ENCODE results near the gene SNORC.

GRCh38 chr2:232838406-232838874, 31.6 kb upstream of the SNORC start:
- TF ChIP-seq, protein P1, sequence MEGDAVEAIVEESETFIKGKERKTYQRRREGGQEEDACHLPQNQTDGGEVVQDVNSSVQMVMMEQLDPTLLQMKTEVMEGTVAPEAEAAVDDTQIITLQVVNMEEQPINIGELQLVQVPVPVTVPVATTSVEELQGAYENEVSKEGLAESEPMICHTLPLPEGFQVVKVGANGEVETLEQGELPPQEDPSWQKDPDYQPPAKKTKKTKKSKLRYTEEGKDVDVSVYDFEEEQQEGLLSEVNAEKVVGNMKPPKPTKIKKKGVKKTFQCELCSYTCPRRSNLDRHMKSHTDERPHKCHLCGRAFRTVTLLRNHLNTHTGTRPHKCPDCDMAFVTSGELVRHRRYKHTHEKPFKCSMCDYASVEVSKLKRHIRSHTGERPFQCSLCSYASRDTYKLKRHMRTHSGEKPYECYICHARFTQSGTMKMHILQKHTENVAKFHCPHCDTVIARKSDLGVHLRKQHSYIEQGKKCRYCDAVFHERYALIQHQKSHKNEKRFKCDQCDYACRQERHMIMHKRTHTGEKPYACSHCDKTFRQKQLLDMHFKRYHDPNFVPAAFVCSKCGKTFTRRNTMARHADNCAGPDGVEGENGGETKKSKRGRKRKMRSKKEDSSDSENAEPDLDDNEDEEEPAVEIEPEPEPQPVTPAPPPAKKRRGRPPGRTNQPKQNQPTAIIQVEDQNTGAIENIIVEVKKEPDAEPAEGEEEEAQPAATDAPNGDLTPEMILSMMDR (IDR thresholded peaks at IDR 0.05), result no peak
- no peak for TF ChIP-seq POLR2A (IDR thresholded peaks at IDR 0.05)

All from adrenal gland (tissue), 5 donors.